ENCODE results near the gene CCDC169. TPM values are rescaled to one million over a fixed set of nuclear protein-coding genes. Genes with fewer than 3 reads are reported as not detected.
"Not testable (repeated sequence)": the region's sequence is repeated elsewhere in the genome, so short reads cannot be mapped to it uniquely, and the experiment has no call there.

Gene CCDC169
- total RNA-seq, 1 experiment from 2014 or later = 36.8 TPM

DNA sequence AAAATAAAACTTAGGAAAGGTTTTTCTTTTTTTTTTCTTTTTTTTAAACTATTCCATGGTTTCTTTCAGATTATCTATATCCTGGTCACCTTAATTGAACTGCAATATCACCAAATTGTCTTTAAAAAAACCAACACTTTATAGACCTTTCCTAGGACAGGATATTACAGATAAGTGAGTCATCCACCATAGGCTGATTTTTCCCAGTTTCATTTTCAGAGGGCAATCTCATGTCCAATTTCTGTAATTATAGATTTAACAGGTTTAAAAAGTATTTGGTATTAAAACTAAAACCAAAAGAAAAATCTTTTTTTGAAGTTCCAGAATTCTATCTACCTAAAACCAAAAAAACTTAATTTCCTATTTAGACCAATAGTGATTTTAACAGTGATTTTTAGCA is 35.4 kb upstream of the CCDC169 start (continued):
- TF ChIP-seq, protein P1, sequence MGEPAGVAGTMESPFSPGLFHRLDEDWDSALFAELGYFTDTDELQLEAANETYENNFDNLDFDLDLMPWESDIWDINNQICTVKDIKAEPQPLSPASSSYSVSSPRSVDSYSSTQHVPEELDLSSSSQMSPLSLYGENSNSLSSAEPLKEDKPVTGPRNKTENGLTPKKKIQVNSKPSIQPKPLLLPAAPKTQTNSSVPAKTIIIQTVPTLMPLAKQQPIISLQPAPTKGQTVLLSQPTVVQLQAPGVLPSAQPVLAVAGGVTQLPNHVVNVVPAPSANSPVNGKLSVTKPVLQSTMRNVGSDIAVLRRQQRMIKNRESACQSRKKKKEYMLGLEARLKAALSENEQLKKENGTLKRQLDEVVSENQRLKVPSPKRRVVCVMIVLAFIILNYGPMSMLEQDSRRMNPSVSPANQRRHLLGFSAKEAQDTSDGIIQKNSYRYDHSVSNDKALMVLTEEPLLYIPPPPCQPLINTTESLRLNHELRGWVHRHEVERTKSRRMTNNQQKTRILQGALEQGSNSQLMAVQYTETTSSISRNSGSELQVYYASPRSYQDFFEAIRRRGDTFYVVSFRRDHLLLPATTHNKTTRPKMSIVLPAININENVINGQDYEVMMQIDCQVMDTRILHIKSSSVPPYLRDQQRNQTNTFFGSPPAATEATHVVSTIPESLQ (CRISPR knock-in tag; IDR thresholded peaks at IDR 0.05) = no peak
- TF ChIP-seq NFE2L1 (CRISPR knock-in tag; IDR thresholded peaks at IDR 0.05) (no peak), MYBL2 (CRISPR knock-in tag; IDR thresholded peaks at IDR 0.05) (no peak), SOX15 (CRISPR knock-in tag; IDR thresholded peaks at IDR 0.05) (no peak), JUN (CRISPR knock-in tag; IDR thresholded peaks at IDR 0.05) (no peak), CREB1 (CRISPR knock-in tag; IDR thresholded peaks at IDR 0.05) (no peak), ZNF396 (CRISPR knock-in tag; IDR thresholded peaks at IDR 0.05; ENCODE audit: borderline replicate concordance) (no peak), ZNF121 (CRISPR knock-in tag; IDR thresholded peaks at IDR 0.05) (no peak), RELA (CRISPR knock-in tag; IDR thresholded peaks at IDR 0.05; ENCODE audit: borderline replicate concordance) (no peak)
- TF ChIP-seq, protein P2, sequence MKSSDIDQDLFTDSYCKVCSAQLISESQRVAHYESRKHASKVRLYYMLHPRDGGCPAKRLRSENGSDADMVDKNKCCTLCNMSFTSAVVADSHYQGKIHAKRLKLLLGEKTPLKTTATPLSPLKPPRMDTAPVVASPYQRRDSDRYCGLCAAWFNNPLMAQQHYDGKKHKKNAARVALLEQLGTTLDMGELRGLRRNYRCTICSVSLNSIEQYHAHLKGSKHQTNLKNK (CRISPR knock-in tag; IDR thresholded peaks at IDR 0.05) = no peak

DNA sequence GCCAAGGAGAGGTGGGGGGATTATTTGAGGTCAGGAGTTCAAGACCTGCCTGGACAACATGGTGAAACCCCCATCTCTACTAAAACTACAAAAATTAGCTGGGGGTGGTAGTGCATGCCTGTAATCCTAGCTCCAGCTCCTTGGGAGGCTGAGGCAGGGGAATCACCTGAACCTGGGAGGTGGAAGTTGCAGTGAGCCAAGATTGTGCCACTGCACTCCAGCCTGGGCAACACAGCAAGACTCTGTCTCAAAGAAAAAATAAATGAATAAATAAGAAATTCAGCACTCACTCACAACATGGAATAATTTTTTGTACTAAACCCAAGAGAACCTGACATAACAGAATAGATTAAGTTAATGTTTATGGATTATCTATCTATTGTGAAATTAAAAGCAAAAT is 34.6 kb upstream of the CCDC169 start:
- Mint-ChIP-seq H3K4me1 (peaks cover 43% of the 10 kb centered on the region), H3K36me3 (peaks cover 40% of the 10 kb centered on the region)
- ChIA-PET POLR2A (interaction anchor here (0.6 kb wide), 1 partner anchor 32 kb away, joined by 8 read pairs; no protein-coding TSS in a partner anchor), CTCF (interaction anchor here (0.9 to 1.9 kb wide), 2 partner anchors 15 to 49 kb away, joined by 4 to 7 read pairs; no protein-coding TSS in a partner anchor)
- DNase-seq (ENCODE audit: low spot score); H3K4me3 Mint-ChIP-seq; H3K27me3 Mint-ChIP-seq (ENCODE audit: low read depth); ATAC-seq; H3K27ac Mint-ChIP-seq; H3K9me3 Mint-ChIP-seq: not testable (repeated sequence)
- peak; percentile 94 for TF ChIP-seq ZNF121 (CRISPR knock-in tag; IDR thresholded peaks at IDR 0.05)

DNA sequence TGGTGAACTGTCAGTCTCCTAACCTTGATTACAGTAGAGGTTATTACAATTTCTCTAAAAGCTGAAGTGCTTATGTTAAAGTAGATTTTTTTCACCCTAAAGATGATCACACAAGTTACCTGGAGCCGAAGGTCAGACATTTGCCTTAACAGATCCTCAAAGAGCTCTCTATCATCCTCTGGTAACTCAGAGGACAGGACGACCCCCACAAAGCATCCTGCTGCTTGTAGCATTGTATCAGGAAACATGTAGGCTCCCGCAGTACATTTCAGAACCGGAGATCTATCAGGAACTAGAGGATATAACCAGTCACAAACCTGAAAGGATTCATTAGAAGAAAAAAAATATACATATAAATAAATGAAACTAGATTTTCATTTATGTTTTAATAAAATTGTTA is 33.7 kb upstream of the CCDC169 start:
- POLR2A ChIA-PET = no interaction called here
- peak overlapping the region; percentile 90; the same call in 1 of the 2 replicates for H3K27ac Mint-ChIP-seq
- peaks cover 42% of the 10 kb centered on the region for H3K4me1 Mint-ChIP-seq
- no peaks in the 10 kb centered on the region for H3K9me3 Mint-ChIP-seq
- H3K27me3 Mint-ChIP-seq (ENCODE audit: low read depth) = no peaks in the 10 kb centered on the region
- DNase-seq (ENCODE audit: low spot score) (no peak), ATAC-seq (peak; percentile 58)
- no peak overlapping the region for H3K4me3 Mint-ChIP-seq
- CTCF ChIA-PET = interaction anchor here (1.0 to 1.9 kb wide), 4 partner anchors 12 to 56 kb away, joined by 3 to 7 read pairs (median 4); no protein-coding TSS in a partner anchor
- peaks cover 47% of the 10 kb centered on the region for H3K36me3 Mint-ChIP-seq
- TF ChIP-seq, protein P3, sequence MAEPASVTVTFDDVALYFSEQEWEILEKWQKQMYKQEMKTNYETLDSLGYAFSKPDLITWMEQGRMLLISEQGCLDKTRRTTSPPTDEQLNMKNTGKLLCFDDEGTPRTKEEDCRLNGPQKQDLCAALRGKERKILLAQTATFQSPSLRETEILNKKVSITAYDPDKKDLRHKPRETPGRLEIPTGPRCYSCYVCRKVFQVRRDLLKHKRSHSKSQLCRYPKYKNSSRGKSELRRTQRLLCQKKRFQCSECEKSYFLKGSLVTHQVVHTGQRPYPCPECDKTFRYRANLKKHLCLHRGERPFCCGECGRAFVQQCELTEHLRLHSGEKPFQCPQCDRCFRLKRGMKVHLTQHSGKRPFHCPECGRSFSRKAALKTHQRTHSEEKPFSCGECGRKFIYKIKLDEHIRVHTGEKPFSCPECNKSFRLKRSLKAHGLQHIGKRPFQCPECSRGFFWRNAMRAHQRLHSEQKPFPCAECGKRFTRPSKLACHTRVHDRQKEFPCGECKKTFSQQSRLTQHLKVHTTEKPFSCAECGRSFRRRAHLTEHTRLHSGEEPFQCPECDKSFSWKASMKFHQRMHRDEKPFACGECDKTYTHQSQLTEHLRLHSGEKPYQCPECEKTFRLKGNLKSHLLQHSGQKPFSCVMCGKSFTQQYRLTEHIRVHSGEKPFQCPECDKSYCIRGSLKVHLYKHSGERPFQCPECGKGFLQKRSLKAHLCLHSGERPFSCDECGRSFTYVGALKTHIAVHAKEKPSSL (CRISPR knock-in tag; conservative IDR thresholded peaks at IDR 0.05) = no peak
- TF ChIP-seq, protein P4, sequence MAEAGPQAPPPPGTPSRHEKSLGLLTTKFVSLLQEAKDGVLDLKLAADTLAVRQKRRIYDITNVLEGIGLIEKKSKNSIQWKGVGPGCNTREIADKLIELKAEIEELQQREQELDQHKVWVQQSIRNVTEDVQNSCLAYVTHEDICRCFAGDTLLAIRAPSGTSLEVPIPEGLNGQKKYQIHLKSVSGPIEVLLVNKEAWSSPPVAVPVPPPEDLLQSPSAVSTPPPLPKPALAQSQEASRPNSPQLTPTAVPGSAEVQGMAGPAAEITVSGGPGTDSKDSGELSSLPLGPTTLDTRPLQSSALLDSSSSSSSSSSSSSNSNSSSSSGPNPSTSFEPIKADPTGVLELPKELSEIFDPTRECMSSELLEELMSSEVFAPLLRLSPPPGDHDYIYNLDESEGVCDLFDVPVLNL (CRISPR knock-in tag; IDR thresholded peaks at IDR 0.05; ENCODE audit: borderline replicate concordance, low read depth) = no peak
- TF ChIP-seq RELA (CRISPR knock-in tag; IDR thresholded peaks at IDR 0.05; ENCODE audit: borderline replicate concordance) = no peak
- TF ChIP-seq GTF2I (CRISPR knock-in tag; conservative IDR thresholded peaks at IDR 0.05) = no peak
- TF ChIP-seq, protein P5, sequence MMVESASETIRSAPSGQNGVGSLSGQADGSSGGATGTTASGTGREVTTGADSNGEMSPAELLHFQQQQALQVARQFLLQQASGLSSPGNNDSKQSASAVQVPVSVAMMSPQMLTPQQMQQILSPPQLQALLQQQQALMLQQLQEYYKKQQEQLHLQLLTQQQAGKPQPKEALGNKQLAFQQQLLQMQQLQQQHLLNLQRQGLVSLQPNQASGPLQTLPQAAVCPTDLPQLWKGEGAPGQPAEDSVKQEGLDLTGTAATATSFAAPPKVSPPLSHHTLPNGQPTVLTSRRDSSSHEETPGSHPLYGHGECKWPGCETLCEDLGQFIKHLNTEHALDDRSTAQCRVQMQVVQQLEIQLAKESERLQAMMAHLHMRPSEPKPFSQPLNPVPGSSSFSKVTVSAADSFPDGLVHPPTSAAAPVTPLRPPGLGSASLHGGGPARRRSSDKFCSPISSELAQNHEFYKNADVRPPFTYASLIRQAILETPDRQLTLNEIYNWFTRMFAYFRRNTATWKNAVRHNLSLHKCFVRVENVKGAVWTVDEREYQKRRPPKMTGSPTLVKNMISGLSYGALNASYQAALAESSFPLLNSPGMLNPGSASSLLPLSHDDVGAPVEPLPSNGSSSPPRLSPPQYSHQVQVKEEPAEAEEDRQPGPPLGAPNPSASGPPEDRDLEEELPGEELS (CRISPR knock-in tag; IDR thresholded peaks at IDR 0.05) = no peak
- no peak for TF ChIP-seq TCF7 (CRISPR knock-in tag; IDR thresholded peaks at IDR 0.05; ENCODE audit: low read depth)
- TF ChIP-seq SP1 (CRISPR knock-in tag; conservative IDR thresholded peaks at IDR 0.05) = no peak
- no peak for TF ChIP-seq ZNF138 (CRISPR knock-in tag; conservative IDR thresholded peaks at IDR 0.05)
- TF ChIP-seq, protein P6, sequence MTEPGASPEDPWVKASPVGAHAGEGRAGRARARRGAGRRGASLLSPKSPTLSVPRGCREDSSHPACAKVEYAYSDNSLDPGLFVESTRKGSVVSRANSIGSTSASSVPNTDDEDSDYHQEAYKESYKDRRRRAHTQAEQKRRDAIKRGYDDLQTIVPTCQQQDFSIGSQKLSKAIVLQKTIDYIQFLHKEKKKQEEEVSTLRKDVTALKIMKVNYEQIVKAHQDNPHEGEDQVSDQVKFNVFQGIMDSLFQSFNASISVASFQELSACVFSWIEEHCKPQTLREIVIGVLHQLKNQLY (CRISPR knock-in tag; IDR thresholded peaks at IDR 0.05) = no peak
- no peak for TF ChIP-seq ELF4 (CRISPR knock-in tag; IDR thresholded peaks at IDR 0.05; ENCODE audit: low read depth)
- TF ChIP-seq SMAD4 (CRISPR knock-in tag; IDR thresholded peaks at IDR 0.05) = no peak
- no peak for TF ChIP-seq FOXJ3 (CRISPR knock-in tag; IDR thresholded peaks at IDR 0.05; ENCODE audit: borderline replicate concordance)
- TF ChIP-seq ZNF317 (CRISPR knock-in tag; IDR thresholded peaks at IDR 0.05; ENCODE audit: borderline replicate concordance, low read depth) = no peak

Data from WTC11 (cell line).